M059J (cell line): ENCODE measurements around the gene C20orf96. TPM values are rescaled to one million over a fixed set of nuclear protein-coding genes. Genes with fewer than 3 reads are reported as not detected.
"Not testable (repeated sequence)": the region's sequence is repeated elsewhere in the genome, so short reads cannot be mapped to it uniquely, and the experiment has no call there.

Experiments used
- DNase-seq: peaks from one replicate; pipeline ENCODE4 v3.0.0-alpha.2; 2012; ENCODE audit warnings: low read depth
- total RNA-seq: library from RNA; depleted of rRNA; stranded (reverse); fragments of >200 nt; shearing (Covaris generic); gene quantifications from 2 replicates; pipeline ENCODE4 v1.2.3, GENCODE V29; 2014; rRNA removed

The C20orf96 gene
- 0.91 and 2.2 TPM in 2 replicates for total RNA-seq

GRCh38 chr20:290084-290831 is at the start of gene C20orf96:
C20orf96 (minus strand) TSS chr20:290750; CDS start chr20:290610, 140 bp downstream.
- peak; percentile 98 for DNase-seq

GRCh38 chr20:336040-336439 is 45.5 kb upstream of the C20orf96 start:
- not testable (repeated sequence) for DNase-seq

GRCh38 chr20:334578-334977 is 44.0 kb upstream of the C20orf96 start:
- no peak for DNase-seq

GRCh38 chr20:330233-331149 is 39.9 kb upstream of the C20orf96 start:
- DNase-seq, result peak; percentile 81

- DNase-seq, result no peak
These were observed 39.3 kb upstream of the C20orf96 start for GRCh38 chr20:329851-330232.

GRCh38 chr20:328975-329695 is 38.6 kb upstream of the C20orf96 start:
- DNase-seq, result no peak

GRCh38 chr20:328027-328974 is 37.8 kb upstream of the C20orf96 start:
- DNase-seq, result no peak

GRCh38 chr20:327186-328026 is 36.9 kb upstream of the C20orf96 start:
- DNase-seq, result peak; percentile 95

- DNase-seq, result peak; percentile 73
These were observed 36.2 kb upstream of the C20orf96 start for GRCh38 chr20:326645-327185.

GRCh38 chr20:325889-326644 is 35.5 kb upstream of the C20orf96 start:
- peak; percentile 73 for DNase-seq

GRCh38 chr20:325045-325888 is 34.7 kb upstream of the C20orf96 start, which contains the start of gene SOX12:
SOX12 (plus strand) TSS chr20:325552; CDS start chr20:325925, 373 bp downstream.
- peak; percentile 96 for DNase-seq

- DNase-seq, result peak; percentile 94
These were observed 33.9 kb upstream of the C20orf96 start for GRCh38 chr20:324177-325044.

GRCh38 chr20:316316-317068 is 25.9 kb upstream of the C20orf96 start:
- peak; percentile 54 for DNase-seq

- peak; percentile 94 for DNase-seq
These were observed 23.4 kb upstream of the C20orf96 start for GRCh38 chr20:313948-314347.

GRCh38 chr20:313402-313801 is 22.9 kb upstream of the C20orf96 start:
- DNase-seq, result no peak

- no peak for DNase-seq
These were observed 22.3 kb upstream of the C20orf96 start for GRCh38 chr20:312866-313265.
